Stimulated activated CD4-positive, alpha-beta T cell treated with anti-CD3 and anti-CD28 coated beads, TNF-alpha, amount 100 ng/mL, for 24 hours (primary cell): Measurements from ENCODE around the gene VTCN1.

Source experiments
- DNase-seq, 3 experiments: peaks; one replicate each; pipeline ENCODE4 v3.0.0-alpha.2; 2020; ENCODE audit warnings: low read depth in 3 of 3

The VTCN1 gene

GRCh38 chr1:117096951-117097408 is 113.7 kb downstream of the VTCN1 start:
- no peak for DNase-seq

GRCh38 chr1:117094841-117095604 is 115.7 kb downstream of the VTCN1 start:
- DNase-seq = no peak

- no peak for DNase-seq
These were observed 116.7 kb downstream of the VTCN1 start for GRCh38 chr1:117093870-117094621.
